Upper lobe of left lung (tissue), 6 donors: ENCODE measurements around the gene HIRA. TPM values are rescaled to one million over a fixed set of nuclear protein-coding genes. Genes with fewer than 3 reads are reported as not detected.
A peak's percentile ranks its signal among the peaks of the same experiment; 100 is the strongest.

Source experiments
- ATAC-seq, 2 donors: fragments of 200-7000 bp; cut with Tn5 transposase; one replicate each; pipeline ENCODE4 v1.9.1; 2022; ENCODE audit warnings: mild to moderate bottlenecking in 2 of 2, moderate library complexity in 2 of 2; ENCODE audit not compliant: low FRiP score in 2 of 2
- DNase-seq, 2 donors: peaks; one replicate each; pipeline ENCODE4 v3.0.0-alpha.2; 2019 to 2020
- H3K27ac ChIP-seq, 4 donors: fragments of 200-600 bp; sonication (generic); one replicate each; pipeline ENCODE4 v1.5.1; 2016 to 2019
- H3K27me3 ChIP-seq, 4 donors: fragments of 200-600 bp; sonication (generic); one replicate each; pipeline ENCODE4 v1.5.1; 2017 to 2019
- H3K36me3 ChIP-seq, 4 donors: fragments of 200-600 bp; sonication (generic); one replicate each; pipeline ENCODE4 v1.5.1; 2016 to 2019
- H3K4me1 ChIP-seq, 4 donors: fragments of 200-600 bp; sonication (generic); one replicate each; pipeline ENCODE4 v1.5.1; 2018 to 2019
- H3K4me3 ChIP-seq, 4 donors: fragments of 200-600 bp; sonication (generic); one replicate each; pipeline ENCODE4 v1.5.1; 2017 to 2019; ENCODE audit warnings: mild to moderate bottlenecking in 2 of 4, moderate library complexity in 1 of 4
- H3K9me3 ChIP-seq, 4 donors: fragments of 200-600 bp; sonication (generic); one replicate each; pipeline ENCODE4 v1.5.1; 2018 to 2019
- EP300 ChIP-seq, 4 donors: sonication (generic); formaldehyde crosslinking; IDR thresholded peaks; one replicate each; pipeline ENCODE4 v1.5.1; 2017; ENCODE audit warnings: antibody characterized with exemption in 4 of 4, control low read depth in 2 of 4
- POLR2A ChIP-seq, 4 donors: fragments of 450-650 bp; IDR thresholded peaks; one replicate each; pipeline ENCODE4 v1.5.1; 2016 to 2017; ENCODE audit warnings: antibody characterized with exemption in 4 of 4, mild to moderate bottlenecking in 2 of 4
- POLR2AphosphoS5 ChIP-seq, 2 donors: sonication (generic); formaldehyde crosslinking; IDR thresholded peaks; one replicate each; pipeline ENCODE4 v1.5.1; 2017; ENCODE audit warnings: antibody characterized with exemption in 2 of 2
- WGBS, 2 donors: methylation state at CpG; one replicate each; pipeline ENCODE4 v1.1.5; 2017 to 2018; 5-methylcytosine and 5-hydroxymethylcytosine counted together
- total RNA-seq, 6 donors: library from RNA; depleted of rRNA in 4 of 6; stranded (reverse); fragments of >200 nt in 4 of 6; gene quantifications; one replicate each; pipeline versions ENCODE4 v1.1.0 to v1.2.1, GENCODE V29; 2016 to 2021
- TF ChIP-seq, protein P1 (sequence below), 6 experiments: fragments of 450-650 bp in 4 of 6; fragments of 200-600 bp in 2 of 6; sonication (generic) in 2 of 6; IDR thresholded peaks; one replicate each; pipeline ENCODE4 v1.5.1; 2016 to 2019; ENCODE audit warnings: antibody characterized with exemption in 6 of 6
- donor health status: DM: no; HTN: no; CAD: no; lungs with moderate emphysema.
- donor health status: DM: no; HTN: yes; CAD: no; lungs with severe emphysema.

Gene HIRA
- total RNA-seq, 6 donors from 2014 or later = 9.9 to 27.5 (median 22.1) TPM

GRCh38 chr22:19463491-19464469 is 32.2 kb upstream of the HIRA start:
- no peaks in the 10 kb centered on the region for H3K27me3 ChIP-seq
- H3K4me3 ChIP-seq = no peak overlapping the region
- peak overlapping the region in 1 of 4 donors; percentile 26 for H3K27ac ChIP-seq
- H3K4me1 ChIP-seq = no peaks in the 10 kb centered on the region
- peaks cover 28 to 91% (median 67%) of the 10 kb centered on the region in 4 donors for H3K36me3 ChIP-seq
- WGBS, 2 donors = 69 to 71% methylated on average over 7 of the region's 7 CpGs
- ATAC-seq = peak in 1 of 2 donors; percentile 32
- DNase-seq = peak in 1 of 2 donors; percentile 33
- TF ChIP-seq POLR2AphosphoS5 (IDR thresholded peaks at IDR 0.05) (peak; percentile 23 to 75), EP300 (IDR thresholded peaks at IDR 0.05) (no peak)
- no peaks in the 10 kb centered on the region for H3K9me3 ChIP-seq

- no peak for ATAC-seq
- no peaks in the 10 kb centered on the region for H3K4me1 ChIP-seq
- TF ChIP-seq, protein P1, sequence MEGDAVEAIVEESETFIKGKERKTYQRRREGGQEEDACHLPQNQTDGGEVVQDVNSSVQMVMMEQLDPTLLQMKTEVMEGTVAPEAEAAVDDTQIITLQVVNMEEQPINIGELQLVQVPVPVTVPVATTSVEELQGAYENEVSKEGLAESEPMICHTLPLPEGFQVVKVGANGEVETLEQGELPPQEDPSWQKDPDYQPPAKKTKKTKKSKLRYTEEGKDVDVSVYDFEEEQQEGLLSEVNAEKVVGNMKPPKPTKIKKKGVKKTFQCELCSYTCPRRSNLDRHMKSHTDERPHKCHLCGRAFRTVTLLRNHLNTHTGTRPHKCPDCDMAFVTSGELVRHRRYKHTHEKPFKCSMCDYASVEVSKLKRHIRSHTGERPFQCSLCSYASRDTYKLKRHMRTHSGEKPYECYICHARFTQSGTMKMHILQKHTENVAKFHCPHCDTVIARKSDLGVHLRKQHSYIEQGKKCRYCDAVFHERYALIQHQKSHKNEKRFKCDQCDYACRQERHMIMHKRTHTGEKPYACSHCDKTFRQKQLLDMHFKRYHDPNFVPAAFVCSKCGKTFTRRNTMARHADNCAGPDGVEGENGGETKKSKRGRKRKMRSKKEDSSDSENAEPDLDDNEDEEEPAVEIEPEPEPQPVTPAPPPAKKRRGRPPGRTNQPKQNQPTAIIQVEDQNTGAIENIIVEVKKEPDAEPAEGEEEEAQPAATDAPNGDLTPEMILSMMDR (IDR thresholded peaks at IDR 0.05) = no peak
- TF ChIP-seq POLR2A (IDR thresholded peaks at IDR 0.05) (no peak), EP300 (IDR thresholded peaks at IDR 0.05) (no peak)
- 100% methylated on average over 1 of the region's 1 CpG for WGBS, 2 donors
- no peak overlapping the region for H3K4me3 ChIP-seq
- H3K27ac ChIP-seq = no peak overlapping the region
- no peaks in the 10 kb centered on the region for H3K27me3 ChIP-seq
- no peaks in the 10 kb centered on the region for H3K9me3 ChIP-seq
- no peak for DNase-seq
- peaks cover 25 to 90% (median 68%) of the 10 kb centered on the region in 4 donors for H3K36me3 ChIP-seq
Measured at GRCh38 chr22:19463008-19463407, 31.5 kb upstream of the HIRA start.

DNA sequence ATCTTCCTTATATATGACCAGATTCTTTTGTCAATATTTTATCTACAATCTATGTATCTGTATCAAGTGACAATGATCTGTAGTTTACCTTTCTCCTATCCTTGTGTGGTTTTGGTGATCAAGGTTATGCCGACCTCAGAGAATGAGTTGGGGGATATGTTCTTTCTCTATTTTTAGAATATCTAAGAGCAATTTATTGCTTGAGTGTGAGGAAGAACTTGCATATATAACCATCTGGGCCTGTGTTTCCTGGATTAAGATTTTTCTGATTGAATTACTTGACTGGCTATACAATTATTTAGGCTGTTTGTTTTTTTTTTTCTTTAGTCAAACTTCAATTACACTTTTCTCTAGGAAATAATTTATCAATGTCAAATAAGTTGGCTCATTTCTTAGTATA is 30.0 kb upstream of the HIRA start:
- no peak overlapping the region for H3K27ac ChIP-seq
- peaks cover 12 to 90% (median 65%) of the 10 kb centered on the region in 4 donors for H3K36me3 ChIP-seq
- no peak for TF ChIP-seq POLR2AphosphoS5 (IDR thresholded peaks at IDR 0.05)
- TF ChIP-seq, protein P1 (IDR thresholded peaks at IDR 0.05) = no peak
- no peak for TF ChIP-seq EP300 (IDR thresholded peaks at IDR 0.05)
- no peak for TF ChIP-seq POLR2A (IDR thresholded peaks at IDR 0.05)
- H3K27me3 ChIP-seq = no peaks in the 10 kb centered on the region
- no peak overlapping the region for H3K4me3 ChIP-seq
- no peak for DNase-seq
- no peaks in the 10 kb centered on the region for H3K9me3 ChIP-seq
- WGBS, 2 donors = 90 to 96% methylated on average over 1 of the region's 1 CpG
- no peak for ATAC-seq
- H3K4me1 ChIP-seq = no peaks in the 10 kb centered on the region

- no peaks in the 10 kb centered on the region for H3K27me3 ChIP-seq
- ATAC-seq = no peak
- H3K9me3 ChIP-seq = no peaks in the 10 kb centered on the region
- H3K36me3 ChIP-seq = peaks cover 15 to 90% (median 64%) of the 10 kb centered on the region in 4 donors
- H3K4me3 ChIP-seq = no peak overlapping the region
- no peak for TF ChIP-seq POLR2AphosphoS5 (IDR thresholded peaks at IDR 0.05)
- no peak for TF ChIP-seq EP300 (IDR thresholded peaks at IDR 0.05)
- TF ChIP-seq, protein P1 (IDR thresholded peaks at IDR 0.05) = no peak
- TF ChIP-seq POLR2A (IDR thresholded peaks at IDR 0.05) = no peak
- H3K4me1 ChIP-seq = no peaks in the 10 kb centered on the region
- 87 to 92% methylated on average over 2 of the region's 2 CpGs for WGBS, 2 donors
- DNase-seq = no peak
- H3K27ac ChIP-seq = no peak overlapping the region
Measured at GRCh38 chr22:19460036-19460435, 28.5 kb upstream of the HIRA start.

DNA sequence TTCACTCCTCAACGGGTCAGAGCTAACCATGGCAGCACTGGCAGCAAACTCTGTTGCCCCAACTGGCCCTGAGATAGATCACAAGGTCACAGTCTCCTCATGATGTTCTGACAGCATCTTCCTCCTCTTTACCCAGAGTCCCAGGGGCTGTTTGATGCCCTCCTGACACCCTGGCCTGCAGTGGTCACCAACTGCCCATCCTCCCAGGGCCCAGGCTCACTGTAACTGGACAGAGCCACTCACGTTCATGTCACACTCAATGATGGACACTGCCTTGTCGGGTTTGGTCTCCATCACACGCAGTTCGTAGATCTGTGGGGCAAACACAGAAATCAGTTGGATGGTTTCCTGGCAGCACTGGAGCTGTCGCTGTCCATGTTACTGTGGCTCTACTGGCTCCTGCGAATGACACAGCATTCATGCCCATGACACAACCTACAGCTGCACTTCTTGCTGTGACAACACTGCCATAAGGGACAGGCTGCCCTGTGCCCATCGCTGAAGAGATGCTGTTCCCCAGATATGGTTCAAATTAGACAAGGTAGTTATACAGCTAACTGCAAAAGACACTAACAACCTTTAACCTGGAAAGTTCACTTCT is 26.4 kb upstream of the HIRA start:
- DNase-seq (peak in 1 of 2 donors; percentile 10), ATAC-seq (no peak)
- Histone ChIP-seq H3K36me3 (peaks cover 20 to 90% (median 72%) of the 10 kb centered on the region in 4 donors), H3K9me3 (no peaks in the 10 kb centered on the region), H3K4me1 (no peaks in the 10 kb centered on the region), H3K27ac (no peak overlapping the region), H3K4me3 (no peak overlapping the region), H3K27me3 (no peaks in the 10 kb centered on the region)
- no peak for TF ChIP-seq POLR2AphosphoS5 (IDR thresholded peaks at IDR 0.05)
- 94% methylated on average over 8 of the region's 8 CpGs for WGBS, 2 donors
